ENCODE results near the gene CDKN1B.

GRCh38 chr12:12733118-12733517 lies 15.9 kb downstream of the CDKN1B start:
- TF ChIP-seq CTCF (IDR thresholded peaks at IDR 0.05; ENCODE audit: poor library complexity): no peak
- no peak for TF ChIP-seq EZH2phosphoT487 (IDR thresholded peaks at IDR 0.05; ENCODE audit: low read depth, severe bottlenecking, unreplicated experiment)
